Spleen (tissue), 11 donors: ENCODE measurements around the gene LRRC8B. TPM values are rescaled to one million over a fixed set of nuclear protein-coding genes. Genes with fewer than 3 reads are reported as not detected.
A peak's percentile ranks its signal among the peaks of the same experiment; 100 is the strongest.

Experiments used
- DNase-seq: peaks from one replicate; pipeline ENCODE4 v3.0.0-alpha.2; 2020
- H3K27ac ChIP-seq, 8 donors: fragments of 200-600 bp; sonication (generic) in 7 of 8; 1 replicate in 4 of 8; 2 replicates in 4 of 8; pipeline versions ENCODE4 v1.5.0 to v1.8.0; 2016 to 2021; ENCODE audit warnings: inconsistent platforms in 4 of 8, mild to moderate bottlenecking in 4 of 8, moderate library complexity in 1 of 8
- H3K27me3 ChIP-seq, 7 donors: fragments of 200-600 bp; sonication (generic) in 6 of 7; replicated peaks in 1 of 7; 1 replicate in 4 of 7; 2 replicates in 3 of 7; pipeline versions ENCODE4 v1.5.0 to v1.8.0; 2016 to 2021; ENCODE audit warnings: inconsistent platforms in 3 of 7, mild to moderate bottlenecking in 1 of 7
- H3K36me3 ChIP-seq, 6 donors: fragments of 200-600 bp; sonication (generic) in 5 of 6; 1 replicate in 4 of 6; 2 replicates in 2 of 6; pipeline versions ENCODE4 v1.5.0 to v1.8.0; 2016 to 2021; ENCODE audit warnings: inconsistent platforms in 2 of 6
- H3K4me1 ChIP-seq, 6 donors: fragments of 200-600 bp; sonication (generic) in 5 of 6; 1 replicate in 3 of 6; 2 replicates in 3 of 6; pipeline versions ENCODE4 v1.5.0 to v1.8.0; 2016 to 2021; ENCODE audit warnings: inconsistent platforms in 3 of 6
- H3K4me3 ChIP-seq, 8 donors: fragments of 200-600 bp; sonication (generic) in 7 of 8; 1 replicate in 4 of 8; 2 replicates in 4 of 8; pipeline versions ENCODE4 v1.5.0 to v1.8.0; 2016 to 2021; ENCODE audit warnings: inconsistent platforms in 4 of 8, mild to moderate bottlenecking in 4 of 8, moderate library complexity in 2 of 8
- H3K9me3 ChIP-seq, 8 donors: fragments of 200-600 bp; sonication (generic) in 7 of 8; 1 replicate in 4 of 8; 2 replicates in 4 of 8; pipeline versions ENCODE4 v1.5.0 to v1.8.0; 2016 to 2021; ENCODE audit warnings: inconsistent platforms in 4 of 8
- CTCF ChIP-seq, 11 experiments: fragments of 200-600 bp in 7 of 11; fragments of 450-650 bp in 4 of 11; sonication (generic) in 4 of 11; IDR thresholded peaks in 8 of 11; conservative IDR thresholded peaks in 3 of 11; 1 replicate in 7 of 11; 2 replicates in 4 of 11; pipeline versions ENCODE4 v1.4.0 to v1.8.0; 2016 to 2021; ENCODE audit warnings: antibody characterized with exemption in 11 of 11, inconsistent platforms in 4 of 11, mild to moderate bottlenecking in 1 of 11
- POLR2A ChIP-seq, 3 donors: fragments of 450-650 bp; IDR thresholded peaks; one replicate each; pipeline ENCODE4 v1.5.1; 2017; ENCODE audit warnings: antibody characterized with exemption in 3 of 3, mild to moderate bottlenecking in 1 of 3
- POLR2AphosphoS5 ChIP-seq, 3 donors: sonication (generic); formaldehyde crosslinking; IDR thresholded peaks; one replicate each; pipeline ENCODE4 v1.5.1; 2017; ENCODE audit warnings: antibody characterized with exemption in 3 of 3
- WGBS, 5 donors: extraction: QIAGEN DNeasy Blood & Tissue Kit in 3 of 5; methylation state at CpG; one replicate each; pipeline versions ENCODE4 v1.1.5 to v1.1.7; 2013 to 2018; 5-methylcytosine and 5-hydroxymethylcytosine counted together
- intact Hi-C: fragments of 100-400 bp; cut with DNase I; formaldehyde crosslinking; loops from one replicate; pipeline ENCODE4 v1.15.0; 2023; ENCODE audit warnings: low total_unique reads
- polyA plus RNA-seq, 3 donors: library from polyadenylated mRNA; stranded (reverse); fragments of 200-250 nt; gene quantifications; one replicate each; pipeline ENCODE4 v1.2.1, GENCODE V29; 2013
- total RNA-seq, 7 donors: library from RNA; depleted of rRNA in 3 of 7; stranded (reverse); fragments of >200 nt in 3 of 7; fragmentation: NEBNext Ultra II Directional in 4 of 7; extraction: Animal tissue kit (Norgen Biotek cat#: 25700) in 4 of 7; gene quantifications; one replicate each; pipeline versions ENCODE4 v1.1.0 to v1.2.1, GENCODE V29; 2016 to 2021
- donor health status: healthy with polysubstance abuse.
- donor health status: DM: no; HTN: no; CAD: no; lungs with moderate emphysema.
- donor health status: DM: no; HTN: no; CAD: no.
- donor health status: Bipolar disorder and iron deficiency.
- donor health status: healthy.
- donor health status: DM: no; HTN: no; CAD: no.
- donor health status: DM: yes; HTN: yes; CAD: no.

LRRC8B gene
- total and polyA plus RNA-seq, 10 donors = 1.7 to 22.5 (median 13.1) TPM

- WGBS, 5 donors = 87 to 94% (median 90%) methylated on average over 5 of the region's 5 CpGs
- TF ChIP-seq POLR2A (IDR thresholded peaks at IDR 0.05) (no peak), CTCF (IDR thresholded peaks at IDR 0.05 in 8 of 11, conservative IDR thresholded peaks at IDR 0.05 in 3 of 11) (no peak), POLR2AphosphoS5 (IDR thresholded peaks at IDR 0.05) (no peak)
- H3K27me3 ChIP-seq = no peaks in the 10 kb centered on the region
- H3K4me1 ChIP-seq = peaks cover 0 to 31% (median 7%) of the 10 kb centered on the region in 6 donors
- no peaks in the 10 kb centered on the region for H3K9me3 ChIP-seq
- H3K27ac ChIP-seq = no peak overlapping the region
- DNase-seq = no peak
- no peaks in the 10 kb centered on the region for H3K36me3 ChIP-seq
- no peak overlapping the region for H3K4me3 ChIP-seq
- intact Hi-C loops = no loop called here
Measured at GRCh38 chr1:89536555-89537341, 12.1 kb downstream of the LRRC8B start.

DNA sequence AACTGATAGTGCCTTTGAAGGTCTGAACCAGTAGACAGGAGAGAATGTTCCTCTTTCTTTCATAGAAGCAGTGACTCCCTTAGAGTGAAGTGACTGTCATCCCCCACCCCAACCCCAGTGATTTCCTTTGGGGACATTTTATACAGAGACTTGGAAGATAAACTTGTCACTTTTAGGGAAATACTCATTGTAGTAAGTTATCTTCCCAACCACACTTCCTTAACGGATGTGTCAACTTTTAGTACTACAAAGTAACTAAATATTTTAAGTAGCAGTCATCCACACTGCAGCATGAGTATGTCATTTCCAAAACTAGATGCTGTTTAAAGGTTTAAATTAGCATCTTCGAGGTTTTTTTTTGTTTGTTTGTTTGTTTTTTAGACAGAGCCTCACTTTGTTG lies 13.7 kb downstream of the LRRC8B start:
- TF ChIP-seq POLR2AphosphoS5 (IDR thresholded peaks at IDR 0.05) (no peak), CTCF (IDR thresholded peaks at IDR 0.05 in 8 of 11, conservative IDR thresholded peaks at IDR 0.05 in 3 of 11) (no peak), POLR2A (IDR thresholded peaks at IDR 0.05) (no peak)
- no peaks in the 10 kb centered on the region for H3K36me3 ChIP-seq
- no peaks in the 10 kb centered on the region for H3K27me3 ChIP-seq
- peaks cover 0 to 28% (median 7%) of the 10 kb centered on the region in 6 donors for H3K4me1 ChIP-seq
- H3K9me3 ChIP-seq = no peaks in the 10 kb centered on the region
- no peak overlapping the region for H3K4me3 ChIP-seq
- H3K27ac ChIP-seq = peak overlapping the region in 2 of 8 donors; percentile 0 to 16
- intact Hi-C loops = no loop called here
- WGBS, 5 donors = 18 to 31% (median 21%) methylated on average over 2 of the region's 2 CpGs
- DNase-seq = no peak

GRCh38 chr1:89539128-89539527 lies 14.5 kb downstream of the LRRC8B start:
- Histone ChIP-seq H3K4me1 (peaks cover 0 to 28% (median 7%) of the 10 kb centered on the region in 6 donors), H3K27me3 (no peaks in the 10 kb centered on the region), H3K27ac (no peak overlapping the region), H3K4me3 (no peak overlapping the region), H3K36me3 (no peaks in the 10 kb centered on the region), H3K9me3 (no peaks in the 10 kb centered on the region)
- WGBS, 5 donors = 95 to 99% (median 97%) methylated on average over 3 of the region's 3 CpGs
- no peak for DNase-seq
- intact Hi-C loops = no loop called here
- TF ChIP-seq CTCF (IDR thresholded peaks at IDR 0.05 in 8 of 11, conservative IDR thresholded peaks at IDR 0.05 in 3 of 11) (no peak), POLR2A (IDR thresholded peaks at IDR 0.05) (no peak), POLR2AphosphoS5 (IDR thresholded peaks at IDR 0.05) (no peak)

GRCh38 chr1:89540406-89540970 lies 15.9 kb downstream of the LRRC8B start:
- 36 to 58% (median 46%) methylated on average over 4 of the region's 4 CpGs for WGBS, 5 donors
- Histone ChIP-seq H3K9me3 (no peaks in the 10 kb centered on the region), H3K36me3 (no peaks in the 10 kb centered on the region), H3K4me3 (no peak overlapping the region), H3K27me3 (no peaks in the 10 kb centered on the region), H3K27ac (no peak overlapping the region), H3K4me1 (peaks cover 0 to 41% (median 14%) of the 10 kb centered on the region in 6 donors)
- intact Hi-C loops = no loop called here
- no peak for DNase-seq
- TF ChIP-seq CTCF (IDR thresholded peaks at IDR 0.05 in 8 of 11, conservative IDR thresholded peaks at IDR 0.05 in 3 of 11) (no peak), POLR2A (IDR thresholded peaks at IDR 0.05) (no peak), POLR2AphosphoS5 (IDR thresholded peaks at IDR 0.05) (no peak)
